CD4-positive, alpha-beta T cell treated with Interleukin-15 for 1 hour (primary cell): ENCODE data around the gene C11orf68.
"Not testable (repeated sequence)": the region's sequence is repeated elsewhere in the genome, so short reads cannot be mapped to it uniquely, and the experiment has no call there.

Source experiments
- DNase-seq: peaks from one replicate; pipeline ENCODE4 v3.0.0-alpha.2; 2020

C11orf68 gene

DNA sequence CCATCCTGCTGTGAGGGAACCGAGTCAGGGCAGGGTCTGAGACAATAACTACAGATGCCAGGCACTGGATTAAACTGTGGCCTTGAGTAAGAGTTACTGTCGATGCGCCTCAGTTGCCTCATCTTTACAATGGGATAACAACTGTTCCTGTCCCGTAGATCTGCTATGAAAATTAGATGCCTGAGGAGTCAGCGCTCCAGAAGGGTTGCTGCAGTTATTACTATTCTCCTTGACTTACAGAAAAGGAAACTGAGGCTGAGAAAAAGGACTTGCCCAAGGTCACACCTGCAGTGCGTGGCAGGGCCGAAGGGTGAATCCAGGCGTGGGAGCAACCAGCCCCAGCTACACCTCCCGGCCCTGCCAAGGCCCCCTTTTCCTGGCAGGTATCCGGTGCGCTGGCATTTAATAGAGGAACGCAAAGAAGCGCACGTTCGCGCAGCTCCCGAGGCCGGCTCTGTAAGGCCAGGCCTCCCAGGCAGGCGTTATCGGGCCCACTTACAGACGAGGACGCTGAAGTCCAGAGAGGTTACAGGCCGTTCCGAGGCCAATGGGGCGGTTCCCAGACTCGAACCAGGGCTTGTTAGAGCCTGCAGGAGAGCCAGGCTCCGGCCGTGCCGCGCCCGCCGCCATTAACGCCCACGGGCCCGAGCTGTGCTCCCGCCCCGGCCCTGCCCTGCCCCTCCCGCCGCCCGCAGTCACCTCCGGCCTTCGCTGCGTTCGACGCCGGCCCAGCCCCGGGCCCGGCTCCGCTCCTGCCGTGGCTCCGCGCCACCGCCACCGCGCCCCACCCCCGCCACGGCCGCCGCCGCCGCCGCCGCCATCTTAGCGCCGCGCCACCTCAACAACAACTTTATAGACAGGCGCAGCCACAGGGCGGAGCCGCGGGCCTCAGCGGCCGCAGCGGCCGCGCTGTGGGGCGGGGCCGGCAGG is at the start of gene C11orf68:
C11orf68 (minus strand) TSS at position 852 of the 930 bp plus-strand sequence; CDS start at position 821, 31 bp downstream.
- no peak for DNase-seq

- DNase-seq = no peak
These were observed 48.6 kb upstream of the C11orf68 start for GRCh38 chr11:65967329-65967934.

DNA sequence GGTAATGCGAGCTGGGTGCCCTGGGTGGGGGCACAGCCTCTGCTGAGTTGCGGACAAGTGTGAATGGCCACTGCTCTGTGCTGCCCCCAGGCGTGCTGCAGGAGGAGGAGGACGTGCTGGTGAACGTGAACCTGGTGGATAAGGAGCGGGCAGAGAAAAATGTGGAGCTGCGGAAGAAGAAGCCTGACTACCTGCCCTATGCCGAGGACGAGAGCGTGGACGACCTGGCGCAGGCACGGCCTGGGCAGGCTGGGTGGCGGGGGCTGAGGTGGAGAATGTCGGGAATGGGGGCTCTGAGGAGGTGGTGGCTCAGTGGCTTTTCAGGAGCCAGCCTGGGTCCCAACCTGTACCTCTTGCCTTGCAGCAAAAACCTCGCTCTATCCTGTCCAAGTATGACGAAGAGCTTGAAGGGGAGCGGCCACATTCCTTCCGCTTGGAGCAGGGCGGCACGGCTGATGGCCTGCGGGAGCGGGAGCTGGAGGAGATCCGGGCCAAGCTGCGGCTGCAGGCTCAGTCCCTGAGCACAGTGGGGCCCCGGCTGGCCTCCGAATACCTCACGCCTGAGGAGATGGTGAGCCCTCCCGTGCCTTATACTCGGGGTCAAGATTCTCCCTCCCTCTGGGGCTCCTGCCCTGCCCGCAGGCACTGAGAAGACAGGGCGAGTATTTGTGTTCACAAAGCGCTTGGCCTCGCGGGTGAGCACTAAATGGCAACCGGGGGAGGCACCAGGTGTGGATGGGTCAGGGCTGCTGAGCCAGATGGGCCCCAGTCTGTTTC is 47.3 kb upstream of the C11orf68 start:
- no peak for DNase-seq

DNA sequence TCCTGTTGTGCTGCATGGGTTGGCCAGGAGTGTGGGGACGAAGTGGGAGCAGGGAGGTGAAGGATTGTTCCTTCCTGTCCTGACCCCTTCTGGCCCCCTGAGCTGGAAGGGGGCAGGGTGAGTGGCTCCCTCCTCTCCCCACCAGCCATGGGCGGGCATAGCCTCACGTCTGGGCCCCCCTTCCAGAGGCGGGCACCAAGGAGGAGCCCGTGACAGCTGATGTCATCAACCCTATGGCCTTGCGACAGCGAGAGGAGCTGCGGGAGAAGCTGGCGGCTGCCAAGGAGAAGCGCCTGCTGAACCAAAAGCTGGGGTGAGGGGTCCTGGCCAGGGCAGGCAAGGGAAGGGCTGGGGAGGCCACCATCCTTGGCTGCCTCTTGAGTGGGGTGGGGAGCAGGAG is 46.0 kb upstream of the C11orf68 start:
- no peak for DNase-seq

GRCh38 chr11:65962141-65962564 is 43.3 kb upstream of the C11orf68 start:
- DNase-seq = no peak

DNA sequence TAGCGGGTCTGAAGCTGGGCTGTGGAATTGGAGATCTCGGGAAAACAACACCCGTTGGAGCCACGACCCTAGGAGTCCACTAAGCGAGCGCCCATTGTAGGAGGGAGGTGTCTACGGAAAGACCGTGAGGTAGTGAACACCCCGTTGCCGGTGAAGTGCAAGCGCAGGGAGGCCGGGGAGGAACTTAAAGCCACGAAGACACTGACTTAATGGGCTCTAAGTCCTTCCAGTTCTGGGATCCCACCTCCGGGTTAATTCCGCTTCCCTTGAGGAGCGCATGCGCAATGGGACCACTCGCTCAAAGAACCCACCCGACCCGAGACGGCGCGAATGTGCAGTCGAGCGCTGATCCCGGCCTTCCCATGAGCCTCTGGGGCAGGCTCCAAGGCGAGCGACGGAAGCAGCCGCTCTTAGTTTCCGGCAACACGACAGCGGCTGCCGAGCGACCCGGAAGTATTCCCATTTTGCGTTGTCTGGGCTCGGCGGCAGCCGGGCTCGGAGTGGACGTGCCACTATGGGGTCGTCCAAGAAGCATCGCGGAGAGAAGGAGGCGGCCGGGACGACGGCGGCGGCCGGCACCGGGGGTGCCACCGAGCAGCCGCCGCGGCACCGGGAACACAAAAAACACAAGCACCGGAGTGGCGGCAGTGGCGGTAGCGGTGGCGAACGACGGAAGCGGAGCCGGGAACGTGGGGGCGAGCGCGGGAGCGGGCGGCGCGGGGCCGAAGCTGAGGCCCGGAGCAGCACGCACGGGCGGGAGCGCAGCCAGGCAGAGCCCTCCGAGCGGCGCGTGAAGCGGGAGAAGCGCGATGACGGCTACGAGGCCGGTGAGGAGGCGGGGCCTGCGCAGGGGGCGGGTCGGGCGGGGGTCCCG is 42.6 kb upstream of the C11orf68 start, which contains the start of gene SART1:
SART1 (plus strand) TSS at position 468 of the 874 bp plus-strand sequence; CDS start at position 515, 47 bp downstream.
- peak; percentile 98 for DNase-seq

GRCh38 chr11:65960824-65961266 is 42.0 kb upstream of the C11orf68 start:
- DNase-seq = no peak

DNA sequence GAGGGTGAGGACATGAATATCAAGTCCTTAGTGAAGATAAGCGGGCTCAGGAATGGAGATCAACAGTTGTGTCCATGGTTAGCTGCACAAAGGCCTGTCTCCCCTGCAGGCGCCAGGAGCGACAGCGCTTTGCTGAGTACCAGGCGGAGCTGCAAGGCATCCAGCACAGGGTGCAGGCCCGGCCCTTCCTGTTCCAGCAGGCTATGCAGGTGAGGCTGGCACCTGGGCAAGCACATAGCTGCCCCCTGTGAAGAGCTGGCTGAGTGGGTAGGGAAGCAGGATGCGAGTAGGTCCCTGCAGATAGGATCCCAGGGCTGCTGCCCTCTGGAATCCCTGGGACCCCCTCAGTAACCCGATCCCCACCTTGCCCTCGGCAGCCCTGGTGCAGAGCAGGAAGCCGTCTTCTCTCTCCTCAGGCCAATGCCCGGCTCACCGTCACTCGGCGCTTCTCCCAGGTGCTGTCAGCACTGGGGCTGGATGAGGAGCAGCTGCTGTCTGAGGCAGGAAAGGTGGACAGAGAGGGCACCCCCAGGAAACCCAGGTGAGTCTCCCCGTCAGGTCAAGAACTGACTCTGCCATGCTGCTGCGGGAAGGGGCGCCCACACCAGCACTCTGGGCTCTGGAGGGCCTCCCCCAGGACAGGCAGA is 40.0 kb upstream of the C11orf68 start:
- no peak for DNase-seq

GRCh38 chr11:65958291-65958690 is 39.4 kb upstream of the C11orf68 start:
- DNase-seq = no peak

GRCh38 chr11:65954771-65955170 is 35.9 kb upstream of the C11orf68 start:
- DNase-seq = no peak

DNA sequence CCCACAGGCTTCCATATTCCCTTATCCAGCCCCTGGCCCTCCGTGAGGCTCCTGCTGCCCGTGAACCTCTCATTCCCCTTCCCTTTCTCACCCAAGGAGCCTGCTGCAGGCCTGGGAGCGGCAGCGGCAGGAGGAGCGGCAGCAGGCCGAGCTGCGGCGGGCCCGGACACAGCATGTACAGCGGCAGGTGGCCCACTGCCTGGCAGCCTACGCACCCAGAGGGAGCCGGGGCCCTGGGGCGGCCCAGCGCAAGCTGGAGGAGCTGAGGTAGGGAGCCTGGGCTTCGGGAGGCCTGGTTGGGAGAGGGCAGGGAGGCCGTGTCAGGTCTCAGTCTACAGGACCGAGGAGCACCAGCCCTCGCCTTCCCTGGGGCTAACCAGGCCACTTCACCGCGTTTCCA is 34.6 kb upstream of the C11orf68 start:
- no peak for DNase-seq

DNA sequence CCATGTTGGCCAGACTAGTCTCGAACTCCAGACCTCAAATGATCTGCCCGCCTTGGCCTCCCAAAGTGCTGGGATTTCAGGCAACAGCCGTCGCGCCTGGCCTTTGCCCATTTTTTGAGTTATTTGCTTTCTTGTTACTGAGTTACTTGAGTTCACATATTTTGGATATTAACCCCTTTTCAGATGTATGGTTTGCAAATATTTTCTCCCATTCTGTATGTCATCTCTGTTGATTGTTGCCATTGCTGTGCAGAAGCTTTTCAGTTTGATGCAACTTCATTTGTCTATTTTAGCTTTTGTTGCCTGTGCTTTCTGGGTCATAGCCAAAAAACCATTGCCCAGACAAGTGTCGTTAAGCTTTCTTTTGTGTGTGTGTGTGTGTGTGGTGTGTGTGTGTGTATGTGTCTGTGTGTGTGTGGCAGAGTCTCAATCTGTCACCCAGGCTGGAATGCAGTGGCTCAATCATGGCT is 33.2 kb upstream of the C11orf68 start:
- no peak for DNase-seq

DNA sequence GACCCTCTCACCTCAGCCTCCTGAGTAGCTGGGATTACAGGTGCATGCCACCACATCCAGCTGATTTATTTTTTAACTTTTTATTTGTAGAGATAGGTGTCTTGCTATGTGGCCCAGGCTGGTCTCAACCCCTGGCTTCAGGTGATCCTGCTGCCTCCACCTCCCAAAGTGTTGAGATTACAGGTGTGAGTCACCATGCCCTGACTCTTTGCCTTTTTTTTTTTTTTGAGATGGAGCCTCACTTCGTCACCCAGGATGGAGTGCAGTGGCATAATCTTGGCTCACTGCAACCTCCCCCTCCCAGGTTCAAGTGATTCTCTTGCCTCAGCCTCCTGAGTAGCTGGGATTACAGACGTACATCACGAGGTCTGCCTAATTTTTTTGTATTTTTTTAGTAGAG is 32.8 kb upstream of the C11orf68 start:
- DNase-seq = not testable (repeated sequence)

DNA sequence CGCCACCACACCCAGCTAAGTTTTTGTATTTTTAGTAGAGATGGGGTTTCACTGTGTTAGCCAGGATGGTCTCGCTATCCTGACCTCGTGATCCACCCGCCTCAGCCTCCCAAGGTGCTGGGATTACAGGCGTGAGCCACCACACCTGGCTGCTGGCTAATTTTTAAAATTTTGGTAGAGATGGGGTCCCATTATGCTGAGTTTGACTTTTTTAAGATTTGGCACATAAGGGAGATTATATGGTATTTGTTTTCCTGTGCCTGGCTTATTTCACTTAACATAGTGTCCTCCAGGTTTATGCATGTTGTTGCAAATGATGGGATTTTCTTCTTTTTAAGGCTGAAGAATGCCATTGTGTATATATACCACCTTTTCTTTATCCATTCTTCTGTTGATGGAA is 31.8 kb upstream of the C11orf68 start:
- DNase-seq = not testable (repeated sequence)

DNA sequence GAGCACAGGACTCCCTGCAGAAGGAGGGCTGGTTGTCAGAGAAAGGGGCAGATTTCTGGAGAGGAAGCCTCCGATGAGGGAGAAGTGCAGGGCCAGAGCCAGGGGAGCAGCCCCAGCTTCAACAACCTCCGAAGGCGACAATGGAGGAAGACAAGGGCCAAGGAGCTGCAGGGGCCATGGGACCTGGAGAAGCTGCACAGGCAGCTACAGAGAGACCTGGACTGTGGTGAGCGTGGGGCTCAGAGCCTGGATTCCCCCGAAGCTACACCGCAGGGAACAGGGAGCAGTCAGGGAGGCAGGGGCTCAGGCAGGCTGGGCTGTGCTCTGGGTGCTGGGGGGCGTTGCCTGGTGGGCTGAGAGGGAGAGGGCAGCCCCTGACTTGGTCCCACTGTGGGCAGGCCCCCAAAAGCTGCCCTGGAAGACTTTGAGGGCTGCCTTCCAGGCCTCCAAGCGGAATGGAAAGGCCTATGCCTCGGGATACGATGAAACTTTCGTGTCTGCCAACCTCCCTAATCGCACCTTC is 28.8 kb upstream of the C11orf68 start:
- DNase-seq = no peak

- DNase-seq = no peak
These were observed 28.3 kb upstream of the C11orf68 start for GRCh38 chr11:65947133-65947532.

- no peak for DNase-seq
These were observed 27.8 kb upstream of the C11orf68 start for GRCh38 chr11:65946655-65947054.

DNA sequence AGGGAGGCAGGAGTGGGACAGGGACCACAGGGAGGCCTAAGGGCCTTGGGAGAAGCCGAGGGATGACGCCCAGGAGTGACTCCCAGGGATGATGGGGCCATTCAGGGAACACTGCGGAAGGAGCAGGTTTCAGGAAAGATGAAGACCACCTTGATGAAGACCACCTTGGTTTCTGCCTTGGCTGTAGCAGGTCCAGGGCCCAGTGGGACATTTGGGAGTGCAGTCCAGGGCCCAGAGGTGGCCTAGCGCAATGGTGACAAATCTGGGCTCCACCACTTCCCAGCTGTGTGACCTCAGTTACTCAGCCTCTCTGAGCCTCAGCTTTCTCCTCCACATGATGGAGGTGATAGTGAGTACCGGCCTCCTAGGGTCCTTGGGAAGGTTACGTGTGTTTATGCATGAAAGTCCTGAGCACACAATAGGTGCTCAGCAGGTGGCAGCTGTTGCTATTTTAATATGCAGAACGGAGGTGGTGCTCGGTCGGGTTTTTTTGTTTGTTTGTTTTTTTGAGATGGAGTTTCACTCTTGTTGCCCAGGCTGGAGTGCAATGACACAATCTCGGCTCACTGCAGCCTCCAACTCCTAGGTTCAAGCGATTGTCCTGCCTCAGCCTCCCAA is 27.2 kb upstream of the C11orf68 start:
- DNase-seq = no peak

GRCh38 chr11:65945430-65945911 is 26.6 kb upstream of the C11orf68 start, which contains the start of gene TSGA10IP:
TSGA10IP (plus strand) TSS chr11:65945480; CDS start chr11:65945676, 196 bp downstream.
- DNase-seq = no peak

DNA sequence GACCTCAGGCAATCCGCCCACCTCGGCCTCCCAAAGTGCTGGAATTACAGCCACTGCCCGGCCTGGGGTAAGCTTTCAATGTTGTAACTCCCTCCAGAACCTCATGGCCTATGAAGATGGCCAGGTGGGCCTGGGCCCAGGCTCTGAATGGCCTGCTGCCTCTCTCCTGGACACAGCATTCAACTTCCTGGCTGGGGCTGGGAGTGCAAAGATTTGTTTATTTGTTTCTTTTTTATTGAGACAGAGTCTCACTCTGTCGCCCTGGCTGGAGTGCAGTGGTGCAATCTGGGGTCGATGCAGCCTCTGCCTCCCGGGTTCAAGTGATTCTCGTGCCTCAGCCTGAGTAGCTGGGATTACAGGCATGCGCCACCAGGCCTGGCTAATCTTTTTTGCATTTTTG is 25.9 kb upstream of the C11orf68 start:
- no peak for DNase-seq
